H1 (cell line): Measurements from ENCODE around the gene RBFOX1. TPM values are rescaled to one million over a fixed set of nuclear protein-coding genes. Genes with fewer than 3 reads are reported as not detected.

Source experiments
- CTCF ChIA-PET: fragments of 300-600 bp; sonication (Branson Sonifier 250); formaldehyde crosslinking; loops from one replicate; lab custom pipeline; 2021; ENCODE audit not compliant: partially characterized antibody; lab: Charles Lee
- POLR2A ChIA-PET: fragments of 300-600 bp; sonication (Branson Sonifier 250); formaldehyde crosslinking; loops from one replicate; lab custom pipeline; 2021; ENCODE audit warnings: inconsistent platforms; ENCODE audit not compliant: partially characterized antibody; lab: Charles Lee
- DNase-seq, 2 experiments: peaks; one replicate each; pipeline versions ENCODE4 v3.0.0 to v3.0.0-alpha.2; 2010 to 2022; ENCODE audit warnings: low spot score in 2 of 2, low read depth in 1 of 2, mixed read lengths in 1 of 2
- FAIRE-seq: peaks from 2 replicates; lab custom pipeline; 2011; peaks lifted over from hg19 to GRCh38; lab: Jason Lieb, UNC
- H2AFZ ChIP-seq: 2 replicates; pipeline ENCODE4 v1.8.1; 2012; ENCODE audit warnings: low read length, inconsistent platforms
- H2AK5ac ChIP-seq: 2 replicates; pipeline ENCODE4 v1.6.1; 2013; ENCODE audit warnings: low read depth, low read length
- H2BK120ac ChIP-seq: replicated peaks from 2 replicates; pipeline ENCODE3; 2013; ENCODE audit warnings: low read depth, low read length, inconsistent platforms
- H2BK12ac ChIP-seq: 2 replicates; pipeline ENCODE4 v1.6.1; 2013; ENCODE audit warnings: low read depth, low read length
- H2BK15ac ChIP-seq: 2 replicates; pipeline ENCODE4 v1.6.1; 2013; ENCODE audit warnings: low read length
- H2BK20ac ChIP-seq: 2 replicates; pipeline ENCODE4 v1.6.1; 2013; ENCODE audit warnings: low read length
- H2BK5ac ChIP-seq: 2 replicates; pipeline ENCODE4 v1.6.1; 2013; ENCODE audit warnings: low read depth, low read length
- H3K14ac ChIP-seq: 2 replicates; pipeline ENCODE4 v1.6.1; 2013; ENCODE audit warnings: inconsistent platforms; ENCODE audit not compliant: insufficient read length
- H3K18ac ChIP-seq: 2 replicates; pipeline ENCODE4 v1.6.1; 2013; ENCODE audit warnings: low read length; ENCODE audit errors: extremely low read depth
- H3K23ac ChIP-seq: 2 replicates; pipeline ENCODE4 v1.6.1; 2013; ENCODE audit warnings: inconsistent platforms; ENCODE audit not compliant: insufficient read length
- H3K23me2 ChIP-seq: 2 replicates; pipeline ENCODE4 v1.6.1; 2013; ENCODE audit warnings: low read depth, low read length
- H3K27ac ChIP-seq: 2 replicates; pipeline ENCODE4 v1.6.1; 2011; ENCODE audit warnings: low read depth, low read length, inconsistent platforms
- H3K27me3 ChIP-seq, 4 experiments: replicated peaks in 1 of 4; 1 replicate in 1 of 4; 2 replicates in 3 of 4; pipeline versions ENCODE4 v1.6.1 to v1.8.1; 2011 to 2013; ENCODE audit warnings: low read length in 3 of 4, mild to moderate bottlenecking in 3 of 4, inconsistent platforms in 2 of 4, mixed read lengths in 2 of 4, moderate library complexity in 1 of 4; ENCODE audit not compliant: control insufficient read depth in 3 of 4, insufficient read depth in 3 of 4; ENCODE audit errors: extremely low read depth in 1 of 4
- H3K36me3 ChIP-seq, 4 experiments: 2 replicates each; pipeline versions ENCODE4 v1.6.1 to v1.8.1; 2011 to 2013; ENCODE audit warnings: mild to moderate bottlenecking in 4 of 4, low read length in 3 of 4, moderate library complexity in 2 of 4, control low read depth in 1 of 4, inconsistent platforms in 1 of 4; ENCODE audit not compliant: insufficient read depth in 4 of 4, control insufficient read depth in 2 of 4
- H3K4ac ChIP-seq: replicated peaks from 2 replicates; pipeline ENCODE3; 2013; ENCODE audit warnings: low read length, low read depth, mixed read lengths, inconsistent platforms; ENCODE audit not compliant: insufficient read length
- H3K4me1 ChIP-seq, 4 experiments: replicated peaks in 1 of 4; 1 replicate in 1 of 4; 2 replicates in 3 of 4; pipeline versions ENCODE4 v1.6.1 to v1.8.1; 2011 to 2013; ENCODE audit warnings: low read length in 3 of 4, inconsistent platforms in 2 of 4, mixed read lengths in 1 of 4; ENCODE audit not compliant: insufficient read depth in 4 of 4, control insufficient read depth in 3 of 4
- H3K4me2 ChIP-seq, 2 experiments: 2 replicates each; pipeline versions ENCODE4 v1.6.1 to v1.8.1; 2011 to 2013; ENCODE audit warnings: low read depth in 2 of 2, low read length in 2 of 2, control low read depth in 1 of 2, inconsistent platforms in 1 of 2, mild to moderate bottlenecking in 1 of 2; ENCODE audit not compliant: insufficient read depth in 1 of 2
- H3K4me3 ChIP-seq, 4 experiments: fragments of 200-600, 300-600 bp in 1 of 4; sonication (generic), shearing (Covaris generic), sonication (Bioruptor Twin) in 1 of 4; 2 replicates each; pipeline versions ENCODE4 v1.5.1 to v1.8.1; 2011 to 2016; ENCODE audit warnings: low read length in 4 of 4, low read depth in 3 of 4, control low read depth in 2 of 4, inconsistent platforms in 2 of 4, mild to moderate bottlenecking in 2 of 4, mixed read lengths in 1 of 4, moderate library complexity in 1 of 4; ENCODE audit not compliant: insufficient read depth in 2 of 4; ENCODE audit errors: extremely low read depth in 1 of 4
- H3K56ac ChIP-seq: replicated peaks from 2 replicates; pipeline ENCODE3; 2013; ENCODE audit warnings: low read depth, mild to moderate bottlenecking, mixed read lengths, low read length, inconsistent platforms; ENCODE audit not compliant: insufficient read length
- H3K79me1 ChIP-seq: 2 replicates; pipeline ENCODE4 v1.6.1; 2013; ENCODE audit warnings: low read depth, low read length, control low read depth
- H3K79me2 ChIP-seq, 2 experiments: 2 replicates each; pipeline versions ENCODE4 v1.6.1 to v1.8.1; 2012 to 2013; ENCODE audit warnings: low read length in 2 of 2, mild to moderate bottlenecking in 2 of 2, inconsistent platforms in 1 of 2; ENCODE audit not compliant: insufficient read depth in 2 of 2, control insufficient read depth in 1 of 2
- H3K9ac ChIP-seq, 4 experiments: replicated peaks in 1 of 4; 1 replicate in 1 of 4; 2 replicates in 3 of 4; pipeline versions ENCODE4 v1.6.1 to v1.8.1; 2011 to 2013; ENCODE audit warnings: low read depth in 3 of 4, low read length in 3 of 4, control low read depth in 2 of 4, mild to moderate bottlenecking in 2 of 4, moderate library complexity in 2 of 4, inconsistent platforms in 1 of 4; ENCODE audit errors: extremely low read depth in 1 of 4
- H3K9me3 ChIP-seq, 2 experiments: 2 replicates each; pipeline versions ENCODE4 v1.6.1 to v1.8.1; 2012 to 2013; ENCODE audit warnings: mild to moderate bottlenecking in 2 of 2, moderate library complexity in 2 of 2, control low read depth in 1 of 2, inconsistent platforms in 1 of 2, low read depth in 1 of 2, low read length in 1 of 2, mixed read lengths in 1 of 2; ENCODE audit not compliant: insufficient read depth in 2 of 2
- H4K20me1 ChIP-seq, 2 experiments: replicated peaks in 1 of 2; 2 replicates each; pipeline versions ENCODE3 to v1.8.1; 2011 to 2013; ENCODE audit warnings: inconsistent platforms in 2 of 2, low read length in 2 of 2, mild to moderate bottlenecking in 1 of 2; ENCODE audit not compliant: insufficient read depth in 2 of 2, control insufficient read depth in 1 of 2
- H4K5ac ChIP-seq: 2 replicates; pipeline ENCODE4 v1.6.1; 2013; ENCODE audit warnings: low read length, low read depth, mixed read lengths, inconsistent platforms; ENCODE audit not compliant: insufficient read length
- H4K8ac ChIP-seq: 2 replicates; pipeline ENCODE4 v1.8.0; 2013; ENCODE audit warnings: mild to moderate bottlenecking, moderate library complexity, low read length, inconsistent platforms; ENCODE audit not compliant: insufficient read depth; ENCODE audit errors: extremely low read depth
- H4K91ac ChIP-seq: replicated peaks from 2 replicates; pipeline ENCODE3; 2013; ENCODE audit warnings: low read length, mixed read lengths, inconsistent platforms; ENCODE audit not compliant: insufficient read length
- CHD1 ChIP-seq: IDR thresholded peaks from 2 replicates; pipeline ENCODE4 v1.6.1; 2012; ENCODE audit warnings: low read depth, low read length, improper control_type of control experiment
- CTCF ChIP-seq, 3 experiments: IDR thresholded peaks; 1 replicate in 2 of 3; 2 replicates in 1 of 3; pipeline versions ENCODE4 v1.5.1 to v1.6.1; 2011; ENCODE audit warnings: low read length in 3 of 3, mild to moderate bottlenecking in 3 of 3, inconsistent platforms in 2 of 3, low read depth in 1 of 3, moderate library complexity in 1 of 3; ENCODE audit not compliant: insufficient read depth in 1 of 3; ENCODE audit errors: control extremely low read depth in 1 of 3
- SAP30 ChIP-seq: fragments of 300-600 bp; sonication (generic); IDR thresholded peaks from 2 replicates; pipeline ENCODE4 v1.7.1; 2012; ENCODE audit warnings: low read length, moderate library complexity, mild to moderate bottlenecking, inconsistent platforms; ENCODE audit not compliant: insufficient read depth, insufficient replicate concordance
- WGBS, 2 experiments: shearing (Covaris generic) in 1 of 2; methylation state at CpG; one replicate each; pipeline versions ENCODE4 v1.1.6 to v1.1.7; 2013 to 2015; ENCODE audit warnings: low lambda C conversion rate in 2 of 2, mixed read lengths in 2 of 2, inconsistent platforms in 1 of 2, low coverage in 1 of 2, missing lambda C conversion rate in 1 of 2; ENCODE audit not compliant: insufficient replicate concordance in 2 of 2, insufficient coverage in 1 of 2, insufficient read length in 1 of 2; ENCODE audit errors: extremely low coverage in 1 of 2, missing lambda C conversion rate in 1 of 2; 5-methylcytosine and 5-hydroxymethylcytosine counted together
- polyA plus RNA-seq, 7 experiments: library from polyadenylated mRNA; depleted of rRNA in 3 of 7; stranded (reverse) in 5 of 7; unstranded in 2 of 7; fragments of >200 nt in 5 of 7; fragments of 200-250 nt in 2 of 7; gene quantifications; 1 replicate in 5 of 7; 2 replicates in 1 of 7; 4 replicates in 1 of 7; pipeline versions ENCODE4 v1.2.1 to v1.2.3, GENCODE V29; 2011 to 2013; ENCODE audit warnings: missing spikeins in 2 of 7, mixed read lengths in 2 of 7
- total RNA-seq: library from RNA; stranded (reverse); fragmentation: NEBNext Ultra II Directional; extraction: Animal tissue kit (Norgen Biotek cat#: 25700); gene quantifications from 2 replicates; pipeline ENCODE4 v1.2.1, GENCODE V29; 2021

Gene RBFOX1
- total and polyA plus RNA-seq, 2 of the 8 experiments (the other 6 are each of a cell fraction or from before 2014, with no cell fraction given), result 1.7 to 2.8 TPM

- TF ChIP-seq CHD1, result no peak
- TF ChIP-seq SAP30, result no peak
- no peak for TF ChIP-seq CTCF (IDR thresholded peaks at IDR 0.05; ENCODE audit: control extremely low read depth in 1 of 3, insufficient read depth in 1 of 3, low read depth in 1 of 3, low read length in 3 of 3)
- Histone ChIP-seq H4K8ac (no peak overlapping the region), H4K91ac (no peak overlapping the region), H3K79me1 (no peaks in the 10 kb centered on the region), H3K14ac (no peak overlapping the region), H3K4me3 (no peak overlapping the region), H3K36me3 (no peaks in the 10 kb centered on the region), H3K79me2 (no peaks in the 10 kb centered on the region), H3K18ac (no peak overlapping the region), H4K20me1 (no peaks in the 10 kb centered on the region), H3K23ac (no peak overlapping the region), H3K9me3 (no peaks in the 10 kb centered on the region), H2BK12ac (no peak overlapping the region), H2BK20ac (no peak overlapping the region), H3K4ac (no peak overlapping the region), H3K56ac (no peak overlapping the region), H2BK5ac (no peak overlapping the region), H3K27ac (no peak overlapping the region), H3K4me1 (peaks cover 0 to 4% (median 0%) of the 10 kb centered on the region in 4 experiments; a peak in 1 of 7 replicates), H2BK120ac (no peak overlapping the region), H4K5ac (no peak overlapping the region), H3K23me2 (no peaks in the 10 kb centered on the region), H3K9ac (no peak overlapping the region), H2AFZ (no peak overlapping the region), H3K4me2 (no peak overlapping the region), H3K27me3 (no peaks in the 10 kb centered on the region), H2BK15ac (no peak overlapping the region), H2AK5ac (no peak overlapping the region)
- ChIA-PET CTCF (interaction anchor here (0.6 to 1.1 kb wide), 2 partner anchors 8 to 56 kb away, joined by 3 read pairs; no protein-coding TSS in a partner anchor), POLR2A (no interaction called here)
- WGBS, 2 experiments, result 91% methylated on average over 4 of the region's 4 CpGs; no CpG with 5 or more reads in 1 of the 2 experiments
- no peak for FAIRE-seq
- DNase-seq, result no peak
Measured at GRCh38 chr16:7372095-7372494, 39.5 kb downstream of the RBFOX1 start.
